GM21447 (cell line): Measurements from ENCODE around the gene CENPP.
"Not testable (repeated sequence)": the region's sequence is repeated elsewhere in the genome, so short reads cannot be mapped to it uniquely, and the experiment has no call there.

Source experiments
- ATAC-seq: cut with Tn5 transposase; IDR thresholded peaks from one replicate; pipeline ENCODE4 v1.9.1; 2021; ENCODE audit not compliant: unreplicated experiment

CENPP gene

DNA sequence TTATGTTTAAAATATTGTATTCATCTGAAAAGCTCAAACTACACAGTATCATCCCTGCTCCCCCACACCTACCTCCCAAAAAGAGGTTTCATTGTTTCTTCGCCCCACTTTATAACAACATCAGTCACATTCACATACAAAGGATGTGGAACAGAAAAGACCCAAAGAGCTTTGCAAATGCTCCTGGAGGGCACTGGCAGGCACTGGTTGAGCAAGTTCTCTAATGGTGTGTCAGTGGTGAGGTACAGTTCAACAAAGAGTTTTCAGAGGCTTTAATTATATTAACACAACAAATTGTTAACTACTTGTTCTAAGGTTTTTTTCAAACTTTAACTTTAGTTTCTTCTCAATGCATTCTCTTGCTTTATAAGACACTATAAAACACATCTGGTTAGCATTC lies 264.2 kb downstream of the CENPP start:
- no peak for ATAC-seq

DNA sequence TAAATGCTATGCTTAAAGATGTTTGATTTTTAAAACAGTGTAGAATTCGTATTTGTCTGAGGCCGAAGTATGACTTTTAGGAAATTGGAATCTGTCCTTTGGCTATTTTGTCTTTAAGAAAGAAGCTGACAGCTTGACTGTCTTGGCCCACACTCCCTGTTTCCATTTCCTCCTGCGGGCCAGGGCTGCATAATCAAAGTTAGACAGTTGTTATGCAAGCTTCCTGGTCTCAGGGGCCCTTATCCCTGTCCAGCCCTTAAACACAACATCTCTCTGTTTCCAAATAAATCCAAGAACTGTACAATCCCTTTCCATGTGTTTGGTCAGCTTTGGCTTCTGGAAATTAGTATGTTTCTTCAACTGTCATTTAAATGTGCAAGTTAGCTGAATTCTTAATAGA lies 264.6 kb downstream of the CENPP start:
- no peak for ATAC-seq

DNA sequence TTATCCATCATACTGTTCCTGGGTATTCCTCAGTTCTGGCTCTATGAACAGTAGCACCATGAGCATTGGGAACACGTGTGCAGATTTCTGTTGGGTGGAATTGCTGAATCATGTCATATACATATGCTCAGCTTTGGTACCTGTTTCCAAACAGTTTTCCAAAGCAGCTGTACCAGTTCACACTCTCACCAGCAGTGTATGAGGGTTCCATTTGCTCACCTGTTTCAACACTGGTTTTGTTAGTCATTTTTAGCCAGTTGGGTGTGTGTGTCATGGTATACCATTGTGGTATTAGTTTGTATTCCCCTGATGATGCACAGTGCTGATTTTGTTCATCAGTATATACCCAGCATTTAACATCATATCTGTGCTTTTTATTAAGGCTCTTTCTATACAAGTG lies 266.8 kb downstream of the CENPP start:
- ATAC-seq, result no peak

DNA sequence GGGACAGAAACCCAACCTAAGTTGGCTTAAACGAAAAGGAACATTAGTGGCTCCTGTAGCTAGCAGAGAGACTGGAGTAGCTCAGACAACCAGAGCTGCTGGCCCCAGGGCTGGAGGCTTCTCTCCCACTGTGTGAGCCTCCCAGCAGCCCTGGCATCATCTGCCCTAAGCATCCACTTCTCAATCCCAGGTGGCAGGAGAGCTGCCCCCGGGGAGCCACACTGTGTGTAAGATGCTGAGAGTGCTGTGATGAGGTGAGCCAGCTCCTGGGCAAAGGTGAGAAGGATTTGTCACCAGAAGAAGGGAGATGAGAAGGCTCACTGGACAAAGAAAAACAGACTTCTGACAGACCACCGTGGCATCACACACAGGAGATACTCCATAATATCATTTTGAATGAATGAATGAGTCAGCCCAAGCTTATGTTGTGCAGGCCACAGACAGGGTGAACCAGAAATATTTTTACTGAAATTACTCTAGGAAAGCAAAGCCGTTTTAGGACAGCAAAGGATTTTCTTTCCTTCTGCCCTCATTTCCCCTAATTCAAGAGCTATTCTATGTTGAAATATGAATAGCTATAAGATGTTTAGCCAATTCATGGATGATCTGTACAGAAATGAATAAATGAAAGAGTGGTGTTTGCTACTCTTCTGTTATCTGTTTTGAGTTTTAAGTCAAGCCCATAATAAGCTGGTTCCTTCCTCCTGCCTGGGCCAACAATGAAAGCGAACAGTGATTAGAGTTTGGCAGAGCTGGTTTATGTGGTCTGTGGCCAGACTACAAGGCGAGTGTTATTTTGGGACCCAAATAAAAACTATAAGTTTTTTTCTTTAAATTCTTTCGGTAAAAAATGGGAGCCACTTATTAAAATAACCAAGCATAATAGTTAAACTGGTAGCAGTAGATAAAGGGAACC lies 267.5 kb downstream of the CENPP start:
- ATAC-seq, result no peak

DNA sequence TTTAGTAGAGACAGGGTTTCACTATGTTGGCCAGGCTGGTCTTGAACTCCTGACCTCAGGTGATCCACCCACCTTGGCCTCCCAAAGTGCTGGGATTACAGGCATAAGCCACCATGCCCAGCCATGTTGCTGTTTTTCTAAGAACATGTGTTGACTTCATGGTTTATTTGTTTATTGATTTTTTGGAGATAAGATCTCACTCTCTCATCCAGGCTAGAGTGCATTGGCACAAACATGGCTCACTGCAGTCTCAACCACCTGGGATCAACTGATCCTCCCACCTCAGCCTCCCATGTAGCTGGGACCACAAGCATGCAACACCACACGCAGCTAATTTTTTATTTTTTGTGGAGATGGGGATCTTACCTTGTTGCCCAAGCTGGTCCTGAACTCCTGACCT lies 269.3 kb downstream of the CENPP start:
- not testable (repeated sequence) for ATAC-seq

GRCh38 chr9:92595930-92596329 lies 270.2 kb downstream of the CENPP start:
- ATAC-seq, result no peak

- ATAC-seq, result no peak
Measured at GRCh38 chr9:92598382-92598781, 272.6 kb downstream of the CENPP start.

GRCh38 chr9:92599938-92600461 lies 274.2 kb downstream of the CENPP start:
- no peak for ATAC-seq

DNA sequence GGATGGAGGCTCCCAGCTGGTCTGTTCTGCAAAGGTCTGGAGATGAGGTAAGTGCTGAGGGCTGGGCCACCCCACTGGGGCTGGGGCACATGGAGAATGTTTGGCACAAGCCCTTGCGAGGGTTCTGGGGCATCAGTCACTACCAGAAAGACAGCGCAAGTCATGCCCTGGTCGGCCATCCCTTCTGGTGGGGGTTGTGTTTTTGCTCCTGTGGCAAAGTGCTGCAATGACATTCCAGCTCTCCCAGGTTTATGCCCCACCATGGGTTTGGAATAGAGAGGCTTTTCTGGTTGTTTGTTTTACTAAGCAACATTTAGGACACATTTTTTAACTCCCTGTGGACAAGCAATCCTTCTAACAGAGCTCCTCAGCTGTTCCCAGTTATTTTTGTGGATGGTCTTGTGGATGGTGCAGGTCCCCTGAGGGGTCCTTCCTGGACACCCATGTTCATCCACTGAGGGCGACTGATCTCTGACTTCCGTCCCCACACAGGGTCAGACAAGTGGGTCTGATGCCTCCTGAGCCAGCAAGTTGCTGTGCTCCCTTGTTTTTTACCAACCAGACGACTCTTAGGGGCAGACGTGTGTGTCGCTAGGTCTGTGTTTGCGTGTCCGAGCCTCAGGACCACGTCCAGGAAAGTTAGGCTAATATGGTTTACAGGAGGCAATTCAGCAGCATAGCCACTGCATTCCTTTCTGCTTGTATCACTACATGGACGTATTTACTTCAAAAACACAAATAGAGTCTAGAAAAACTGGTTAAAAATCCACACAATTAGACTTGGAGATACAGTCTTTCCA lies 274.9 kb downstream of the CENPP start:
- ATAC-seq, result no peak

DNA sequence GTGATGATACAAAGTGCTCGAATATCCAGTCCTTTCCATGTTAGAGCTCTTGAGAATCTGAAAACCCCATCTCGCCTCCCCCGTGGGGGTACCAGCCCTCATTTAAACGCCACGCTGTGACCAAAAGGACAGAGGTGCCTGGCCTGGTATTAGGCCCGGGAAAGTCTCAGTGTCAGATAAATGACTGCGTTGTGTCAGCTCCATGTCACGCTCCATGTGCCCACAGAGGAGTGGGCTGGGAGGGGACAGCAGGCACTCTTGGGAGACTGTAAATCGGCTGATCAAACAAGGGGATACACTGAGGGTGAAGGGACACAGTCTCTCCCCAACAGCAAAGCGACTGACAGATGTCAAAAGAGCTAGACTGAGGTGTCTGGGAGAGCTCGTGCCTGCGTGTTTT lies 275.7 kb downstream of the CENPP start:
- no peak for ATAC-seq

- no peak for ATAC-seq
Measured at GRCh38 chr9:92602413-92602812, 276.7 kb downstream of the CENPP start.

DNA sequence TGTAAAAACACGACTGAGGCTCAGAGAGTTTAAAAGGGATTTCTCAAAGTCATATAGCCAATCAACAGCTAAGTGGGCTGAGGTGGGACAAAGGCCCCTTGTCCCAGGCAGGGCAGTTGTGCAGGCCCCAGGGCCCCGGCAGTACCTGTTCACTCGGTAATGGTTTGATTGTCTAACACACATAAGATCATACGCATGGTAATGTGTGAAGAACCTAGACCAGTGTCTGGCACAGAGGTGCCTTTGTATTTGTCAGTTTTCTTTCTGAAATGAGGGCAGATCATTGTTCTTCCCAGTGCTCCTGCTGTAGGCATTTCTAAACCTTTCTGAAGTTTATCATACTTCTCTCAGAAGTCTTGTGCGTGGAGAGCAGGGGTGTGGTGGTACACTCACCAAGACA lies 277.3 kb downstream of the CENPP start:
- no peak for ATAC-seq

DNA sequence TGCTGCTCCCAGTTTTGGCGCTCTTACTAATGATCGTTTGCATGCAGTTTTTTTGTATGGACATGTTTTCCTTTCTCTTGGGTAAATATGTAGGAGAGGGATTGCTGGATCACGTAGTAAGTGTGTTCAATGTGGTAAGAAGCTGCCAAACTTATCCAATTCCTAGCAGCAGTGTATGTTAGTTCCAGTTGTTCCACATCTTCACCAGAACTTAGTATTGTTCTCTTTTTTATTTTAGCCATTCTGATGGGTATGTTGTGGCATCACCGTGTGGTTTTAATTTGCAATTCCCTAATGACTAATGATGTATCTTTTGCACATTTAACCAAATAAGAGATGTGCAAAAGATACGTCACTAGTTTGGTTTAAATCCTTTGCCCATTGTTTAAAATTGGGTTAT lies 278.2 kb downstream of the CENPP start:
- ATAC-seq, result no peak

DNA sequence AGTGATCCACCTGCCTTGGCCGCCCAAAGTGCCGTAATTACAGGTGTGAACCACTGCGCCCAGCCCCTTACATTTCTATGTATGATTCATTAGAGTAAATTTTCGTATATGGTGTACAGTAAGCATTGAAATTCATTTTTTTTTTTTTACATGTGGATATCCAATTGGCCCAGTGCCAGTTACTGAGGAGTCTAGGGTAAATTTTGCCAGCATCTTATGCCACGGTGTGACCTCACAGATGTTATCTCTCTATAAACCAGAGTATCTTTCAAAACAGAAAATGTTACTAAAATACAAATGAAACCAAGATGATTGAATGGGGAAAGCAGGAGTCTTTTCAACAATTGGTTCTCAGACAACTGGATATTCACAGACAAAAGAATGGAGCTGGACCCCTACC lies 279.5 kb downstream of the CENPP start:
- ATAC-seq, result no peak

DNA sequence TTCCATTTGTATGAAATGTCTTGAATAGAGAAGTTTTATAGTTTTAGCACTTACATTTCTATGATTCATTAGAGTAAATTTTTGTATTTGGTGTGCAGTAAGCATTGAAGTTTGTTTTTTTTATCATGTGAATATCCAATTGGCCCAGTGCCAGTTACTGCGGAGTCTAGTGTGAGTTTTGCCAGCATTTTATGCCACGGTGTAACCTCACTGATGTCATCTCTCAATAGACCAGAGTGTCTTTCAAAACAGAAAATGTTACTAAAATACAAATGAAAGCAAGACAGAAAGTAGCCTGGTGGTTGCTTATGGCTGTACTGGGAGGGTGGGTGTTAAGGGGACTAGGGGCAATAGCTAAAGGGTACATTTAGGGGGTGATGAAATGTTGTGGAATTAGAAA lies 281.3 kb downstream of the CENPP start:
- ATAC-seq, result no peak

DNA sequence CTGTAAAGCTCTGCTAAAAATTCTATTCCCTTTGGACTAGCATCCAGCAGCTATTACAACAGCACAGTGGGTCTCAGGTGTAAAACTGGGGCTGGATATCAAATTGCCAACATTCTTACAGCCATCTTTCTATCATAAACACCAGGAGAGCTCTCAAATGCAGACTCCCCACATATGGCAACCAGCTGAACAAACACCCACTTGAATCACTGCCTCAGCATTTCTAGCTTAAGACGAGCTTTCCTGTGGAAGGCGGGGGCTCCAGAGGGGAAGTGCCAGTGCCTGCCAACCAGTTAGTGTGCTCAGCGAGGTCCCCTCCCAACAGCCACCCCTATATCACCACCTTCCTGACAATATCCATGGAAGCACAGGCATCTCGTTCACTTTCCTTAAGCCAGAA lies 282.0 kb downstream of the CENPP start:
- ATAC-seq, result no peak

- no peak for ATAC-seq
Measured at GRCh38 chr9:92608241-92608908, 282.6 kb downstream of the CENPP start.

DNA sequence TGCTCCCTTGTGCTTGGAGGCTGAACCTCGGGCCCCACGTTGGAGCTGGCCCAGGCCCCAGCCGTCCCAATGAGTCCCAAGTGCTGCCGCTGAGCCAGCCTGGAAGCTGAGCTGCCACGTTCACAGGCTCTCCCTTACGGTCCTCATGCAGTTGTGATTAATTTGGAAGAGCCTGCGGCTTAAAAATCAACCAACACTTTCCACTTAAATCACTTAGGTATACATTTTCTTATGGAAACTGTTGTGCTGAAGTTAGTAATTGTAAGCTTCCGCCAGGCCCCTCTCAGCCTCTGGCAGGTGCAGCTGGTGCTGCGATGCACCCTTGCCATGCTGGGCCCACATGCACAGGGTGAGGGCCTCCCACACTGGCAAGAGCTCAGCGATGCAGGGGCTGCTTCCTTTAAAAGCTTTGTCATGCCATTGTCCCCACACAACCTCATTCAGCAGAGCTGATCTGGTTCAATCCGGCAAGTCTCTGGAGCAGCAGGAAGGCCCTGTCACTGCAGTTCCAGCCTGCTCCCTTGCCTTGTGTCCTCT lies 283.2 kb downstream of the CENPP start:
- no peak for ATAC-seq

DNA sequence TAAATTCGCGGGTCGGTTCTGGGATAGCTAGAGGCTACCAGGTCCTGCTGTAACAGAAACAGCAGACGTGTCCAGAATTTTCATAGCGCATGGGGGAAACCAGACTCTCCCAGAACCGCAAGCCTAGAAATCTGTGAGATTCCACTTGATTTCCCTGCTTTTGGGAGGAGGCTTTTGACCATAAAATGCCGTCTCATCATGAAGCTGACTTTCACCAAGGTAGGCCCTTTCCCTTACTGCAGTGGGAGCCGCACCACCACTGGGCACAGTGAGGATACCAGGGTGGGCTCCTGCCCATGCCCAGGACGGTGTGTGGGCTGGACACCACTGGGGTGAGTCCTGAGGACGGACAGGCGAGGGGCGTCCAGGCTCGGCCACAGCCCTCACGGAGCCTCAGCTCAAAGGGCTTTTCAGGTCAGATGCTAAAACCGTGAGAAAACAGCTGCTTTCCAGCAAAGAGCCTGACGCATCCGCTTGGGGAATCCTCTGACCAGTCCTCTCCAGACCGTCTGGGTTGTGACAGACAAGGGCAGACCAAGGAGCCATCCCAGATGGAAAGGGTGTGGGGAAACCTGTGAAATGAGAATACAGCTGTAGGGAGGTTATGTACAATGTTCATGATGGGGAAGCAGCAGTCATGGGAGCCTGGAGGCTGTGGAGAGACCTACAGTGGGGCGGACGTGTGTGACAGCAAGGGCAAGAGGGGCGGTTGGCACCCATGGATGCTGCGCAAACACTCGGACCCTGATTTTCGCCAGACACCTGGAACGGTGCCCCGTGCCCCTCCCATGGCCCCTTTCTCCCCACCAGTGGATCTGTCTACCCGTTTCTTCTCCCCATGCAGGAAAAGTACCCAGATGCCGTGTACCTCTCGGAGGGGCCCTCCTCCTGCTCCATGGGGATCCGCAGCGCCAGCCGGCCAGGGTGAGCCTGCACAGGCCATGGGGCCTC lies 285.0 kb downstream of the CENPP start:
- ATAC-seq, result no peak
